ENCODE measurements around the gene ITPRIPL1.
A peak's percentile ranks its signal among the peaks of the same experiment; 100 is the strongest.

The ITPRIPL1 gene

DNA sequence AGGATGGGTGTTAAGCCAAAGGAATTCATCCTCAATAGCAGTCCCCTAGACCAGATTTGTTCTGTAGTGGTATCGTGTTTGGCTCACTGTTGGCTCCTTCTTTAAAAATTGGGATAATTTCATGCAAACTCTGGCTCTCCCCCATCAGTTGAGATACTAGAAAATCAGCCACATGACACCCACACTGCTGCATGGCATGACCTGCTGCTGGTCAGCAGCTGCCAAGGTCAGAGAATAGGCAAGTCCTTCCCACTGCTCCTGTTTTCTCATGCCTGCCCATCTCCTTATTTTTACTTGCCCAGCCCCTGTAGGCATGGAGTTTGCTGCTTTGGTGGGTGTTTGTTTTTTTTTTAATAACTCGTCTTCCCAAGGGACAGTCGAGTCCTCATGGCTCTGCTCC, 18.7 kb upstream of the ITPRIPL1 start:
- Histone ChIP-seq H3K27me3 (ENCODE audit: control insufficient read depth, insufficient read depth, low read length) (no peaks in the 10 kb centered on the region), H3K9me3 (ENCODE audit: control insufficient read depth, low read depth, low read length) (no peaks in the 10 kb centered on the region), H3K4me1 (ENCODE audit: control insufficient read depth, low read depth, low read length) (no peaks in the 10 kb centered on the region), H3K9ac (ENCODE audit: low read length) (peak overlapping the region; percentile 83), H3K36me3 (ENCODE audit: control insufficient read depth, low read depth, low read length) (peaks cover 28% of the 10 kb centered on the region), H3K27ac (ENCODE audit: low read length) (peak overlapping the region; percentile 63), H3K4me3 (ENCODE audit: low read length) (peak overlapping the region; percentile 99)

DNA sequence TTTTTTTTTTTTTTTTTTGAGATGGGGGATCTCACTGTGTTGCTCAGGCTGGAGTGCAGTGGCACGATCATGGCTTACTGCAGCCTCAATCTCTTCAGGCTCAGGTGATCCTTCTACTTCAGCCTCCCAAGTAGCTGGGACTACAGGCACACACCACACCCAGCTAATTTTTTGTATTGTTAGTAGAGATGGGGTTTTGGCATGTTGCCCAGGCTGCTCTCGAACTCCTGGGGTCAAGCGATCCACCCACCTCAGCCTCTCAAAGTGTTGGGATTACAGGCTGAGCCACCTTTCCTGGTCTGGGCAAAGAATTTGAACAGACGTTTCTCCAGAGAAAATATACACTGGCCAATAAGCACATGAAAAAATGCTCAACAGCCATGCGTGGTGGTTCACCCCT, 16.9 kb upstream of the ITPRIPL1 start:
- H3K27me3 ChIP-seq (ENCODE audit: control insufficient read depth, insufficient read depth, low read length): no peaks in the 10 kb centered on the region
- no peaks in the 10 kb centered on the region for H3K4me1 ChIP-seq (ENCODE audit: control insufficient read depth, low read depth, low read length)
- peaks cover 9% of the 10 kb centered on the region for H3K36me3 ChIP-seq (ENCODE audit: control insufficient read depth, low read depth, low read length)
- no peak overlapping the region for H3K9ac ChIP-seq (ENCODE audit: low read length)
- no peak overlapping the region for H3K27ac ChIP-seq (ENCODE audit: low read length)
- no peaks in the 10 kb centered on the region for H3K9me3 ChIP-seq (ENCODE audit: control insufficient read depth, low read depth, low read length)
- H3K4me3 ChIP-seq (ENCODE audit: low read length): no peak overlapping the region

DNA sequence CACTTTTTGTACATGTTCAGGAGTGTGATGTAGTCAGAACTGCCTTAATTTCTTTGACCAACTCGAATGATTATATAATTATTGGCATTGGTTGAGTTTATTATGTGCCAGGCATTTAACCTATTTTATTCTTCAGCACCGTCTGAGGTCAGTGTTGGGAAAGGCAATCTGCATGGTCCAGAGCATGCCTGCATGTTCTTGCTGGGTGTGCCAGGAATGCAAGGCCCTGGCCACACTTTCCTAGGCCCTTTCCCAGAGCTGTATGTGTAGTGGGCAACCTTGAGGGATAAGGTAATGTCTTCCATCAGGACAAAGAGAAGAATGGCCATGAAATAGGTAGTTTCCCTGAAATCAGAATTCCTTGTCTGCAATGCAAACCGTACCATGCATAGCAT, 10.1 kb upstream of the ITPRIPL1 start:
- no peaks in the 10 kb centered on the region for H3K9me3 ChIP-seq (ENCODE audit: control insufficient read depth, low read depth, low read length)
- no peaks in the 10 kb centered on the region for H3K36me3 ChIP-seq (ENCODE audit: control insufficient read depth, low read depth, low read length)
- no peak overlapping the region for H3K9ac ChIP-seq (ENCODE audit: low read length)
- H3K4me3 ChIP-seq (ENCODE audit: low read length): no peak overlapping the region
- peaks cover 11% of the 10 kb centered on the region for H3K27me3 ChIP-seq (ENCODE audit: control insufficient read depth, insufficient read depth, low read length)
- H3K4me1 ChIP-seq (ENCODE audit: control insufficient read depth, low read depth, low read length): no peaks in the 10 kb centered on the region
- H3K27ac ChIP-seq (ENCODE audit: low read length): no peak overlapping the region

DNA sequence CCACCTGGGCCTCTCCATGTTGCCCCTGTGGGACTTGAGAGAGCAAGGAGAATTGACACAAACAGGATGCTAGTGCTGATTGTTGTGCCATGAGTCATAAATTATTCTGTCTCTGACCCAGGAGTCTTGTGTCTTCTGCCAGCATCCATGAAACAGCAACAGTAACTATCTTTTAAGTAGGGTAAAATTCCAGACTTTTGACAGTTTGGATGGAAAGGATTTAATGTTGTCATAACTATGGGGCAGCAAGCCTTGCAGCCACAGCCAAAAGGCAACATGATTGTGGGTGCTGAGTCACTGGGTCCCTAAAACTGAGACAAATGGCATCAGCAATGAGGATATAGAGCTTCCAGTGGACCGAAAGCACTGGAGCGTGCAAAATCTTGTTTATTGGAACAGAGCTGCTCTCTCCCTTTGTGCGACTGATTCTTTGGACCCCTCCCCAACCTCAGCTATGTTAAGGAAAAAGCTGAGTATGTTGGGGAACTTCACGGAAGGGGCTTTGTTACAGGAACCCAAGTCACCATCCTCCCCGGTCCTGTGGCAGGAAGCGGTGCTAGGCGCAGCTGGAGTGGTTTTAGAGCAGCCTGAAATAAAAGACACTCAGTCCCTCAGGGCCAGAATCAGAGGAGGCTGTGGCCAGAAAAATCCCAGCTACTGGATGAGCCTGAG, 9.6 kb upstream of the ITPRIPL1 start:
- Histone ChIP-seq H3K4me3 (ENCODE audit: low read length) (no peak overlapping the region), H3K27ac (ENCODE audit: low read length) (no peak overlapping the region), H3K36me3 (ENCODE audit: control insufficient read depth, low read depth, low read length) (no peaks in the 10 kb centered on the region), H3K9ac (ENCODE audit: low read length) (no peak overlapping the region), H3K9me3 (ENCODE audit: control insufficient read depth, low read depth, low read length) (no peaks in the 10 kb centered on the region), H3K4me1 (ENCODE audit: control insufficient read depth, low read depth, low read length) (peaks cover under 1% of the 10 kb centered on the region), H3K27me3 (ENCODE audit: control insufficient read depth, insufficient read depth, low read length) (peaks cover 17% of the 10 kb centered on the region)

DNA sequence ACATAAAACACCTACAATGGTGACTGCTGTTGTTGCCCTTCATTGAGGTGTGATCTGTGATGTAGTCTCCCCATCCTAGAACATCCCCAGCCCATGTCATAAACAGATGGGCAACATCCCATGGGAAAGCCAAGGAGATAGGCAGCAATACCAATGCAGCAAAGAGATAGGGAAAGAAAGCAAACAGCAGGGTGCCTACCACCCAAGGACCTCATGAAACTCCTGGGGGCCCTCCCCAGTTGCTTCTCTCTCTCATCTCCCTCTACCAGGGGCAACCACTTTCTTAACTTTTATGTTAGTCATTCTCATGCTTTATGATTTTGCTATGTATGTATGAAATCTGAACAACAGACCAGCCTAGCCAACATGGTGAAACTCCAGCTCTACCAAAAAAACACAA, 8.1 kb upstream of the ITPRIPL1 start:
- Histone ChIP-seq H3K4me1 (ENCODE audit: control insufficient read depth, low read depth, low read length) (peaks cover 6% of the 10 kb centered on the region), H3K4me3 (ENCODE audit: low read length) (no peak overlapping the region), H3K27me3 (ENCODE audit: control insufficient read depth, insufficient read depth, low read length) (peaks cover 31% of the 10 kb centered on the region), H3K36me3 (ENCODE audit: control insufficient read depth, low read depth, low read length) (no peaks in the 10 kb centered on the region), H3K27ac (ENCODE audit: low read length) (no peak overlapping the region), H3K9ac (ENCODE audit: low read length) (no peak overlapping the region), H3K9me3 (ENCODE audit: control insufficient read depth, low read depth, low read length) (no peaks in the 10 kb centered on the region)

DNA sequence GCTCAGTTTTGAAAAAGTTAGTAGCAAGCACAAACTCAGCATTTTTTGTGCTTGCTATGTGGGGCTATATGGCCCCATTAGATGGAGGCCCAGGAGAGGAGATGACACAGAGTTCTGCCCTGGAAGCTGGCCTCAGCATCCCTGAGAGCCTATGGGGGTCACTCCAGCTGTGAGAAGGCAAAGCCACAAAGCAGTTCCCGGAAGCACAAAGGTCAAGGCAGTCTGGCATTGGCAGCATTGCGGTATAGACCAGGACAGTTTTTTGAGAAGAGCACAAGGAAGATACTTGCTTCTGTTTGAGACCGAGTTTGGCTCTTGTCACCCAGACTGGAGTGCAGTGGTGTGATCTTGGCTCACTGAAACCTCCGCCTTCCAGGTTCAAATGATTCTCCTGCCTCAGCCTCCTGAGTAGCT, 7.5 kb upstream of the ITPRIPL1 start:
- peaks cover 6% of the 10 kb centered on the region for H3K4me1 ChIP-seq (ENCODE audit: control insufficient read depth, low read depth, low read length)
- peaks cover 37% of the 10 kb centered on the region for H3K27me3 ChIP-seq (ENCODE audit: control insufficient read depth, insufficient read depth, low read length)
- no peaks in the 10 kb centered on the region for H3K9me3 ChIP-seq (ENCODE audit: control insufficient read depth, low read depth, low read length)
- H3K4me3 ChIP-seq (ENCODE audit: low read length): no peak overlapping the region
- H3K36me3 ChIP-seq (ENCODE audit: control insufficient read depth, low read depth, low read length): no peaks in the 10 kb centered on the region
- no peak overlapping the region for H3K27ac ChIP-seq (ENCODE audit: low read length)
- H3K9ac ChIP-seq (ENCODE audit: low read length): no peak overlapping the region

DNA sequence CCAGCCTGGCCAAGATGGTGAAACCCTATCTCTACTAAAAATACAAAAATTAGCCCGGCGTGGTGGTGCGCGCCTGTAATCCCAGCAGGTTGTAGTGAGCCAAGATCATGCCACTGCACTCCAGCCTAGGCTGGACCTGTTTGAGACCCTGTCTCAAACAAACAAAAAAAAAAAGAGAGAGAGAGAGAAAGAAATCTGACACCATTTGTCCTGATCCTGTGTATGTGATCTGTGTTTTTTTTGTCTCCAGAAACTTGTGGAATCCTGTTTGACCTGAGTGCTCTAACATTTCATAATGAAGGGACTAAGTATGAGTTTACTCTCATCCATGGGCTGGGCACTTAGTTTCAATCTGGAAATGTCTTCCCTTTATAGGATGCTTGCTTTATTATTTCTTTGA, 6.4 kb upstream of the ITPRIPL1 start:
- no peak overlapping the region for H3K27ac ChIP-seq (ENCODE audit: low read length)
- H3K9me3 ChIP-seq (ENCODE audit: control insufficient read depth, low read depth, low read length): no peaks in the 10 kb centered on the region
- no peaks in the 10 kb centered on the region for H3K36me3 ChIP-seq (ENCODE audit: control insufficient read depth, low read depth, low read length)
- H3K4me1 ChIP-seq (ENCODE audit: control insufficient read depth, low read depth, low read length): peaks cover 6% of the 10 kb centered on the region
- H3K4me3 ChIP-seq (ENCODE audit: low read length): no peak overlapping the region
- peaks cover 49% of the 10 kb centered on the region for H3K27me3 ChIP-seq (ENCODE audit: control insufficient read depth, insufficient read depth, low read length)
- no peak overlapping the region for H3K9ac ChIP-seq (ENCODE audit: low read length)

DNA sequence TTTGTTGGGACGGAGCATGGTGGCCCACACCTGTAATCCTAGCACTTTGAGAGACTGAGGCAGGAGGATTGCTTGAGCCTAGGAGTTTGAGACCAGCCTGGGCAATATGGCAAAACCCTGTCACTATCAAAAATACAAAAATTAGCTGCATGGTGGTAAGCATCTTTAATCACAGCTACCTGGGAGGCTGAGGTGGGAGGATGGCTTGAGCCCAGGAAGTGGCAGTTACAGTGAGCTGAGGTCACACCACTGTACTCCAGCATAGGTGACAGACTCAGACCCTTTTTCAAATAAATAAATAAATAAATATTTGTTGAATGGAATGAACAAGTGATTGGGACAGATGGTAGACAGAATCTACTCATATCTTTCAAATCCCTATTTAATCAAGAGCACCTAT, 5.7 kb upstream of the ITPRIPL1 start:
- H3K27me3 ChIP-seq (ENCODE audit: control insufficient read depth, insufficient read depth, low read length): peaks cover 55% of the 10 kb centered on the region
- no peaks in the 10 kb centered on the region for H3K9me3 ChIP-seq (ENCODE audit: control insufficient read depth, low read depth, low read length)
- H3K4me1 ChIP-seq (ENCODE audit: control insufficient read depth, low read depth, low read length): peaks cover 6% of the 10 kb centered on the region
- no peak overlapping the region for H3K27ac ChIP-seq (ENCODE audit: low read length)
- H3K9ac ChIP-seq (ENCODE audit: low read length): no peak overlapping the region
- no peaks in the 10 kb centered on the region for H3K36me3 ChIP-seq (ENCODE audit: control insufficient read depth, low read depth, low read length)
- H3K4me3 ChIP-seq (ENCODE audit: low read length): no peak overlapping the region

DNA sequence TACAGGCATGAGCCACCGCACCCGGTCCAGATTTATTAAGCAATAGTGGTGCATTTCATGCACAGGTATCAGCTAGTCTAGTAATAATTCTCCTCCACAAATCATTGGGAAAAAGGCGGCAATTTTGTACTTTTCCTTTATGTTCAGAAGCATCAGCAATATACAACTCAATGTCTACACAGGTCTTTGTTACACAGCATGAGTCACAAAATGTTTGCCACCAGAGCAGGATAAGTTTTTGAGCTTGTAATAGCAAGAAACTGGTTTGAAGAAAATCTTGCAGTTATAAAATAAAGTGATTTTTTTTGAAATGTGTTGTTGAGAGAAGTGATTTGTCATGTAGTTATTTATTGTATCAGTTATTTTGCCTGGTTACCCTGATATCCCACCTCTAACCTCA, 4.8 kb upstream of the ITPRIPL1 start:
- Histone ChIP-seq H3K27me3 (ENCODE audit: control insufficient read depth, insufficient read depth, low read length) (peaks cover 63% of the 10 kb centered on the region), H3K27ac (ENCODE audit: low read length) (no peak overlapping the region), H3K9me3 (ENCODE audit: control insufficient read depth, low read depth, low read length) (no peaks in the 10 kb centered on the region), H3K4me3 (ENCODE audit: low read length) (peak overlapping the region; percentile 82), H3K9ac (ENCODE audit: low read length) (no peak overlapping the region), H3K4me1 (ENCODE audit: control insufficient read depth, low read depth, low read length) (peaks cover 6% of the 10 kb centered on the region), H3K36me3 (ENCODE audit: control insufficient read depth, low read depth, low read length) (no peaks in the 10 kb centered on the region)

DNA sequence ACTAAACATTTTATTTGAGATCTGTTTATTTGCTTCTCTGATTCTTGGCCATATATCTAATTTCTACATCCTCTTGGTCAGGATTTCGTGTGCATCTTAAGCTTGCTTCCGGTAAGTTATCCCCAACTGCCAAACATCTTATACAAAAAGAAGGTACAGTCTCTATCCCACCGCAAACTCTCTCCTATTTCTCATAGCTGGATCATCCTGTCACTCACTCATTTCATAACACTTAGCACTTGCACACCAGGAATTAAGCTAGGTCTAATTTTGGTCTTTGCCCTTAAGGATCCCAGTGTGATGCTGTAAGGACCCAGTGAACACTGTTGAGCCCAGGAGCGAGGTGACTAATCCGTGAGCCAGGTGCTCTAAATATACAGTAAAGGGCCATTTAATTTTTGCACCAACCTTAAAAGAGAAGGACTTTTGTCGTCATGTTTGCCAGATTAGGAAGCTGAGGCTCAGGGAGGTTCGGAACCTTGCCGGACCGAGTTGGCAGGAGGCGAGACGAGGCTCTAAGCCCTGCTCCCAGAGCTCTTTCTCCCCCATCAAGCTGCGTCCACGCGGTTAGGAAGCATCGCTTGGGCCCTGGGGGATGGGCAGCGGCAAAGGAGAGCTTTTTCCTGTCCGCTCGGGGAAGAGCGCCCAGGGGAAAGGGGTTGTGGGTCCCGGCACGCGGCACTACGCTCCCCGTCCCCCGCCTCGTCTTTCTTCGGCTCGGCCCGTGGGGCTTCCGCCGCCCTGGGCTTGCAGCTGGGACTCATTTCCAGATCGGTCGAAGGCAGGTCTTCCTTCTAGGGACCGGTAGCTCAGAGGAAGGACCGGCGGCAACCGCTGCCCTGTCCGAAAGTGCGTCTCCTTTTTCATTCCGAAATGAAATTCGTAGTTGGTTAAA, 4.1 kb upstream of the ITPRIPL1 start:
- peaks cover 6% of the 10 kb centered on the region for H3K4me1 ChIP-seq (ENCODE audit: control insufficient read depth, low read depth, low read length)
- peak overlapping the region; percentile 82 for H3K4me3 ChIP-seq (ENCODE audit: low read length)
- no peaks in the 10 kb centered on the region for H3K36me3 ChIP-seq (ENCODE audit: control insufficient read depth, low read depth, low read length)
- H3K27me3 ChIP-seq (ENCODE audit: control insufficient read depth, insufficient read depth, low read length): peaks cover 68% of the 10 kb centered on the region
- H3K27ac ChIP-seq (ENCODE audit: low read length): no peak overlapping the region
- H3K9ac ChIP-seq (ENCODE audit: low read length): peak overlapping the region; percentile 13
- no peaks in the 10 kb centered on the region for H3K9me3 ChIP-seq (ENCODE audit: control insufficient read depth, low read depth, low read length)

DNA sequence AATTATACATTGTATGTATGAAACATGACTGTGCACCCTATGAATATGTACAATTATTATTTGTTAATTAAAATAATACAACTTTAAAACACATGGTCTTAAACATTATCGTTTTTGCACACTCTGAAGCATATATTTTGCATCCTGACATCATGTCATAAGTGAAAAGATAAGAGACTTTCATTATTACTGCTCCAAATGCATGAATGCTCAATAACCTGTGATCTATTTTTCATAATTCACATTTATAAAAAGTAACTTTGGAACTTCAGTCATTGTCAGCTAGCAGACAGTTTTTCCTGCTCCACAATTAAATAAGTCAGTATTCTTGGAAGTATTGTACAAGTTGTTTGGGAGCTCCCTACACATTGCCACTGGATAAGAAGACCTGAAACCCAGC, 1.3 kb upstream of the ITPRIPL1 start:
- Histone ChIP-seq H3K36me3 (ENCODE audit: control insufficient read depth, low read depth, low read length) (peaks cover 8% of the 10 kb centered on the region), H3K9me3 (ENCODE audit: control insufficient read depth, low read depth, low read length) (no peaks in the 10 kb centered on the region), H3K4me3 (ENCODE audit: low read length) (no peak overlapping the region), H3K27ac (ENCODE audit: low read length) (no peak overlapping the region), H3K4me1 (ENCODE audit: control insufficient read depth, low read depth, low read length) (peaks cover 6% of the 10 kb centered on the region), H3K27me3 (ENCODE audit: control insufficient read depth, insufficient read depth, low read length) (peaks cover 72% of the 10 kb centered on the region), H3K9ac (ENCODE audit: low read length) (no peak overlapping the region)

DNA sequence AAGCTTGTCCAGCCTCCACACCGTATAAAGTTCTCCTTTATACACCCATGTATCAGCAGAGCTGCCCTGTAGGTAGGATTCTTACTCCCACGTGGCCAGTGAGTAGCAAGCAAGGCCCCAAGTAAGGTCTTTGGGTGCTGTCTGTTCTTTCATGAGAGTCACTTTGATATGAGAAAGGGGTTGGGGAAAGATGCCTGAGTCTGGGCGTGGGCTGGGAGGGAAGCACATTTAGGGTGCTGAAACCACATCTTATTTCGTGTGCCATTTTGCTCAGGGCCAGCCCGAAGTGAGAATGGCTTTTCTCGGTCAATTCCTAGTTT, 436 bp upstream of the ITPRIPL1 start:
- H3K27me3 ChIP-seq (ENCODE audit: control insufficient read depth, insufficient read depth, low read length): peaks cover 64% of the 10 kb centered on the region
- H3K36me3 ChIP-seq (ENCODE audit: control insufficient read depth, low read depth, low read length): peaks cover 8% of the 10 kb centered on the region
- peak overlapping the region; percentile 62 for H3K9ac ChIP-seq (ENCODE audit: low read length)
- H3K9me3 ChIP-seq (ENCODE audit: control insufficient read depth, low read depth, low read length): no peaks in the 10 kb centered on the region
- H3K27ac ChIP-seq (ENCODE audit: low read length): no peak overlapping the region
- H3K4me1 ChIP-seq (ENCODE audit: control insufficient read depth, low read depth, low read length): peaks cover 6% of the 10 kb centered on the region
- peak overlapping the region; percentile 77 for H3K4me3 ChIP-seq (ENCODE audit: low read length)

Data from iPS-18a (cell line).